HG03439 (cell line): Measurements from ENCODE around the gene FCRL4.

Experiments
- ATAC-seq: cut with Tn5 transposase; IDR thresholded peaks from one replicate; pipeline ENCODE4 v1.9.1; 2021; ENCODE audit warnings: mild to moderate bottlenecking, moderate library complexity; ENCODE audit not compliant: unreplicated experiment

The FCRL4 gene

GRCh38 chr1:157597959-157598667, at the start of gene FCRL4:
FCRL4 (minus strand) TSS chr1:157598085; CDS start chr1:157597944, 141 bp downstream.
- ATAC-seq = peak; percentile 51

DNA sequence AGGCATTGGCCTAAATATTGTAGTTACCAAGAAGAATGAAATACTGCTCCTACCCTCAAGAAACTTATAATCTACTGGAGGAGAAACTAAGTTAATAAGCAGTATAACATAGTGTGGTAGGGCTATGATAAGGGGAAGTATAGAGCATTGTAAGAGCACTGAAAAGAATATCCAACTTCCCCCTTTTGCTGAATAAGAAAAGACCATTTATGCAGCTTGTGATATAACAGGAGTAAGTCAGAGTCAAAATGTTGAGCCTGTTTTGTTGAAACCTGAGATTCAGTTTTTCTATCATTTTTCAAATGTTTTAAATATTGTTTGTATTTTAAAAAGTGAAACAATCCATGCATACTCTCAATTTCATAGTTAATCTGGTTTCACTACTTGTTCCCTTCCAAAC, 48.3 kb upstream of the FCRL4 start:
- no peak for ATAC-seq

GRCh38 chr1:157641177-157641576, 43.3 kb upstream of the FCRL4 start:
- ATAC-seq = no peak

GRCh38 chr1:157639800-157640199, 41.9 kb upstream of the FCRL4 start:
- ATAC-seq = no peak

DNA sequence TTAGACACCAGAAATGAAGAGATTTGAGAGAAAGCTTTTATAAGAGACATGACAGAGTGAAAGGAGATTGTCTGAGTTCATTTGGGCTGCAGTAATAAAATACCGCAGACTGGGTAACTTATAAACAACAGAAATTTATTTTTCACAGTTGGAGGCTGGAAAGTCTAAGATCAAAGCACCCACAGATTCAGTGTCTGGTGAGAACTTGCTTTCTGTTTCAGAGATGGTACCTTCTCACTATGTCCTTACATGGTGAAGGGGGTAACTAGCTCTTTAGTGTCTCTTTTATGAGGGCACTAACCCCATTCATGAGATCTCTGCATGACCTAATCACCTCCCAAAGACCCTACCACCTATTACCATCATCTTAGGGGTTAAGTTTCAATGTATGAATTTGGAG, 30.9 kb upstream of the FCRL4 start:
- no peak for ATAC-seq

DNA sequence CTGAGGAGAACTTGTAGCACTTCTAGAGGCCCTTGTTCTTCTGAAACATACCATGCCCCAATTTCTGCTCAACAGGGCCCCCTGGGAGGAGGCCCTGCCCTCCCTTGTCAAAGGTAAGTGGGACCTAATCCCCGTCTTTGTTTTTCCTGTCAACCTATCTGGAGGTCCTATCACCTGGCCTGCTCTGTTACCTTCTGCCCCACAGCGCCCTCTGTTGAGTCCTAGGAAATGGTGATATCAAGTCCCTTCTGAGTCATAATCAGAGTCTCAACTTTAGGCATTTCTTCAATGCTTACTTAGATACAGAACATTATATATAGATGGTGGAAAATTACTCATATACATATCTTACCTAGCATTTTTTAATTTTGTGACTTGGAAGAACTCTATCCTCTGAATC, 28.2 kb upstream of the FCRL4 start:
- no peak for ATAC-seq

GRCh38 chr1:157624471-157624870, 26.6 kb upstream of the FCRL4 start:
- no peak for ATAC-seq

DNA sequence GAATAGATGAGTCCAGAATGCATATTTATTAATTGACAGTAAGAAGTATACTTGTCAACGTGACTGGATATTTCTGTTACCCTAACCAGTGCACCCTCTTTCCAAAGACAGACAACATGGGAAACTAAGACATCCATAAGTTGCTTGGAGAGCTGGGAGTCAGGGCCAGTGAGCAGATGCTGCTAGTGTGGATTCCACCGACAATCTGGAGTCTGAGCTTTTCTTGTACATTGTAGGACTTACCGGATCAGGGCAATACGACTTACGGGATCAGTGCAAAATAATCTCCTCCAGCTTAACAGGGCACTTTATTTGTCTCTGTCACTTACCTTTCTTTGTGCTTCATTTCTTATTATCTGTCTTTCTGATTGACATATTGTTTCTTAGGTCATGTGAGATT, 24.6 kb upstream of the FCRL4 start:
- ATAC-seq = no peak

DNA sequence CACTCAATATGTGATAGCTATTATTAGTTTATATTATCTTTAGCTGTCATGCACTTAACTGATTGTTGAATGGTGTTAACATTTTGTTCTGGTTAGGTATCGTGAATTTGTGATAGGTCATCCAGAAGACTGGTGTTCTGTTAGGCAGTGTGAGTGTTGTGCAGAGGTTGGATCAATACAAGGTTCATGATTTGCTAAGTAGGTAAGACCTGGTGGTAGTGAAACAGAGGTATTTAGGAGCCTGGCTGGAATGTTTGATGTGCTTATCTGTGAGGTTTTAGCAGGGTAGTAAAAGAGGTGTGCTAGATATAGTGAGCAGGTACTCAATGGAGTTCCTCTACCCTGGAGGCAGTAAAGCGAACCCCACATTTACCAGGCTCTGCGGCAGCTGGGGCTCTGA, 20.3 kb upstream of the FCRL4 start:
- no peak for ATAC-seq

DNA sequence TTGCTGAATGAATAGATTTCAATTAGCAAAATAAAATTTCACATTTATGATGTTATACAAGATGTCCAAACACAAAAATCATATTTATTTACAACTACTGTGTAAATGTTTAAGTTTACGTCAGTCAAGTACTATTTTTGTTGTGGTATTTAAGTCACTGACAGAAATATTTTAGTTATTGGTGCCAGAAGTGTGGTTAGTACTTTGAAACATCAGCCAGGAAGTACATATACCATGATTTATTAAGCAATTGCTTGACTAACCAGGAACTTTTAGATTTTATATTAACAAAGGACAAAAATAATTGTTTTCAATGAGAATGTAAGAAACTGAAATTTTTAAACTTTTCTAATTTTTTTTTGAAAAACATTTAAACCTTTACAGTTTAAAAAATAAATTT, 2.4 kb upstream of the FCRL4 start:
- ATAC-seq = no peak

DNA sequence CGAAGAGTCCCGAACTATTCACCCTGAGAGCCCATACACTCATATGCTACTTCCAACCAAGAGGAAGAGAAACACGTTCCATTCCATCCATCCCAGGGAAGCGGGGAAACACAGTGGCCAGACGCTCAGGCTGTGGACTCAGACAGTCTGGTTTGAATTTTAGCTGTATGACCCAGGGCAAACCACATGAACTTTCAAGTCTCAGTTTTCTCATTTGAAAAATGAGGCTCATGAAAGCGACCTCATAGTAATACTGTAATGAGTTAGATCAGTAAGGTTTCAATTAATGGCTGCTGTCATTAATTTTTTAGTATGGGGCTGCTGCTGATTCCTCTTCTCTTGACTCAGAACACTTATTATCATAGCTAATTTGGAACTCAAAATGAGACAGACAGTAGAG, 1.5 kb downstream of the FCRL4 start:
- ATAC-seq = peak; percentile 55

DNA sequence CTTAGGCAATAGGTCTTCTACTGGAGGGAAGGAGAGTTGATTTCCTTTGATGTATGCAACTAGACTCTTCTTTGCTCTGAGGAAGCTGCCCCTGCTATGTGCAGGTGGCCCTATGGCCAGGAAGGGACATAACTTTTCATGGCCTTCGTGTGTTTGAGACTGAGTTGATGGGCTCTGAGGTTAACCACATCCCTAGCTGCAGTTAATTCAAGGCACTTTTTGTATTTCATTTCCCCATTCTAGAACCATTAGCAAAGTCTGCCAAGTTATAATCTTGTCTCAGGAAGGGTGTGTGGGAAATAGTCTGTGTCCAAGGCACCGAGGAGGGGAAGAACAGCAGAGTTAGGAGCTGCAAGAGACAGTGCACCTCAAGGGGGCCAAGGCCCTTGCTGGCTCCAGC, 2.5 kb downstream of the FCRL4 start:
- ATAC-seq = peak; percentile 62

DNA sequence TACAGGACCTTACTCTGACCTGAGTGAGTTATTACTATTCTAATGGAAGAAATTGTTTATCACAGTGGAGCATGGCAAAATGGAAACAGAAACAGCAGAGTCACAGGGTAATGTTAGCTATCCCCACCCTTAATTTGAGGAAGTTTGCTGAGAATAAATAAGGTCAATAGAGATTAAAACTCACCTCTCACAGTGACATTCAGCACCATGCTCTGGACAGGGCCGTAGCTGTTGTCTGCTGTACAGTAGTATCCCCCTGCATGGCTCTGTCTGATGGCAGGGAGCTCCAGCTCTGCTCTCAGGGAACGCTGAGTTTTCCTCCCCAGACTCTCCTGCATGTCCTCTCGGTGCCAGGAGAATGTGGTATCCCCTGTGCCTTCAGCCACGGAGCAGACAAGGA, 11.9 kb downstream of the FCRL4 start:
- ATAC-seq = no peak

DNA sequence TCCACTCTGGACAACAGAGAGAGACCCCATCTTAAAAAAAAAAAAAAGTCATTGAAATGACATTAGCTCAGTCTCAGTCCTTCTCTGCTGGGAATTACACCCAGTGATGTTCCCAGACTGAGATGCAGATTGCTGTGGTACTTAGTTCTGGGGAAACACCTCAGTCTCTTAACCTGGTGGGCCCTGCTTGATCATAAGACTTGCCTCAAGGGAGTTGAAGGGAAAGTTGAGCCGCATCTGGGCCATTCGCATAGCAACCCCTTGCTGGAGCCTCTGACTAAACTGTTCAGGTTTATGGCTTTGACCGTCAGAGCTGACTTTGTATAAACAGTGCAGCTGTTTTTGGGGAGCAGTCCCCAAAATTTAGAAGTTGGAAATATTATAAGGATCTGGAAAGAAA, 13.4 kb downstream of the FCRL4 start:
- ATAC-seq = no peak

GRCh38 chr1:157580828-157581210, 17.1 kb downstream of the FCRL4 start:
- ATAC-seq = no peak

GRCh38 chr1:157580179-157580827, 17.6 kb downstream of the FCRL4 start:
- peak; percentile 57 for ATAC-seq

DNA sequence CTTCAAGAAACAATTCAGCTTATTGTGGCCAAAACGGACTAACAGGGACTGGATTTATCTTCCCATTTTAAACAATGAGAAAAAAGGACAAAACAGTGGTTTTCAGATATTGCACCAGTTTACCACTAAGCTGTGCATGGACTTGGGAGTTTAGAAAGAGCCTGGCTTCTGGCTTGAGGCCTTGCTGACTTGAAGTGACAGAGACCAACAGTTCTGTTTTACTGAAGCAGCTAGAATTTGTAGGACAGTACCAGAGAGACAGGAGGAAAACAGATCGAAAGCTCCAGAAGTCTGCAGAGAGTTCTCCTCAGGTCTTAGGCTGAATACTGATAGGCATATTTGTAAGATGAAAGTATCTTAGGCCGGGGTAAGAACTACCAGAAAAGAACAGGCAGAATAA, 20.5 kb downstream of the FCRL4 start:
- ATAC-seq = no peak

GRCh38 chr1:157575744-157576143, 22.1 kb downstream of the FCRL4 start:
- ATAC-seq = no peak

DNA sequence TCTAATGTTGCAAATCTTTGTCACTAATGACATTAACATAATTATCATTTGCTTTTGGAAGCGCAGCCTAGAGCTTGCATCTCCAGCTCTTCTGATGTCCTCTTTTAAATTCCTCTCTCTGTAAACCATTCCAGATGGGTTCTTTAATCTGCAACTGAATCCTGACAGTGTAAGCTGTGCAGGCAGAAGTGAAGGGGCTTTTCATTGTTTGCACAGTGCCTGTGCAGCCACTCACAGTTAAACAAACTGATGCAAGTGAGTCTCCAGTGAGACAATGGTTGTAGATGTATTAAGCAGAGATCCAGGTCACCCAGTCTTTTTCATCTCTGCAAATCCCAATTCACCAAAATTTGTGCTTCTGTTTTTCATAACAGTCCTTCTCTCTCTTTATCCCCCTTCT, 23.0 kb downstream of the FCRL4 start:
- ATAC-seq = no peak

DNA sequence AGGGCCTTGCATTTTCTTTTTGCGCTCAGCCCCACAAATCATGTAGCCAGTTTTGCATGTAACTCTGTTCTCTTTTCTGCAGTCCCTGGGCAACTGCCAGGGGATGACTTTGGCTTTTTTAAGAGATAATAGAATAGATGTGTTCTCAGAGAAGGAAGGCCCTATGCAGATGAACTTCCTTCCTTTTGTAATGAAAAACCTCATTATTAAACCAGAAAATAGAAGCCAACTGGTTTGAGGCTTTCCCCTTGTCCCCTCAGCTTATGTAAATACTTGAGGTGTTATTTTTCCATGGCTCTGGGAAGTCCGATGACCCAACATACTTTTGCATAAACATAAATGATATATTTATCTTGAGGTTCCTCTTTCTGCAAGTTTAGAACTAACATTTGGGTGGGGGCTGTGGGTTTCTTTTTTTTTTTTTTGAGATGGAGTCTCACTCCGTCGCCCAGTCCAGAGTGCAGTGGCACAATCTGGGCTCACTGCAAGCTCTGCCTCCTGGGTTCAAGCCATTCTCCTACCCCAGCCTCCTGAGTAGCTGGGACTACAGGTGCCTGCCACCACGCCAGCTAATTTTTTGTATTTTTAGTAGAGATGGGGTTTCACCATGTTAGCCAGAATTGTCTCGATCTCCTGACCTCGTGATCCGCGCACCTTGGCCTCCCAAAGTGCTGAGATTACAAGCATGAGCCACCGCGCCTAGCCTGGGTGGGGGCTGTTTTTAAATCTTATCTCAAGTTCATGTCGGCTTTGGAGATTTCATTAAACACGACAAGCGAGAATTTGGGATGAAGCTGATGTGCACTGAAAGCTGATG, 31.2 kb downstream of the FCRL4 start:
- ATAC-seq = peak; percentile 43

GRCh38 chr1:157562515-157562914, 35.4 kb downstream of the FCRL4 start:
- peak; percentile 63 for ATAC-seq

DNA sequence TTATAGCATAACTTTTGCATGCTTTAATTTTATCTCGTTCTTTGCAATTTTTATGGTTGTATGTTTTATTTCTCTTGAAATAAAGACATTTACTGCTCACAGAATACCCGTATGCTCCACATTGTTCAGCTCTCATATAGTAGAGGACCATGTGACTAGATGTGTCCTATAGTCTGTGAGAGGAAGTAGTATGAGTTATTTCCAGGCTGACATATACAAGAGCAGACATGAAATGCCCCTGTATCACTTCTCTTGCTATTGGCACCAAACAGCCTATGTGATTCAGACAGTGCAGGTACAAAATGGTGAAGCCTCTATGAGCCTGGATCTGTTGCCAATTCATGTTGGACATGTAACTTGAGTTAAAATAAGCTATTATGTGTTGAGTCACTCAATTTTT, 39.8 kb downstream of the FCRL4 start:
- ATAC-seq = no peak
